Measurements from ENCODE around the gene FAM118A. TPM values are rescaled to one million over a fixed set of nuclear protein-coding genes. Genes with fewer than 3 reads are reported as not detected.
"Not testable (repeated sequence)": the region's sequence is repeated elsewhere in the genome, so short reads cannot be mapped to it uniquely, and the experiment has no call there.

The FAM118A gene
- total and polyA plus RNA-seq, 9 donors = 21.9 to 57.8 (median 30.0) TPM

DNA sequence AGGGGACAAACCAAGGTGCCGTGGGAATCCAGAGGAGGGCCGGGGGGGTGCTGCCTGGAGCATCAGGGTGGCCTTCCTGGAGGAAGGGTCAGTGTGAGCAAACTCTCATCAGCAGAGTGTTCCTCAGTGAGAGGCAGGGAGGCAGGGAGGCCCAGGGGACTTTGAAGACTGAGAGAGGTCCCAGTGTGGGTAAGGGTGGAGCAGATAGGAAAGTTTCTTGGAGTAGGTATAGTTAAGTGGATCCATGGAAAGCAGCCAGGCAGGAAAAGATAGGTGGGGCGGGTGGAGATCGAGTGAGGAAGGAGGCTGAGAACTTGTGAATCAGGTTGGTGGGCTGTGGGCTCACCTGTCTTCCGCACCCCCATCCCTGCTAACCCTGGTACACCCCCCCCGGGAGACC, 15.7 kb upstream of the FAM118A start:
- TF ChIP-seq EP300 (IDR thresholded peaks at IDR 0.05) = no peak
- no peak for TF ChIP-seq CTCF (IDR thresholded peaks at IDR 0.05)
- no peak for TF ChIP-seq POLR2A (IDR thresholded peaks at IDR 0.05)
- 61 to 67% (median 64%) methylated on average over 6 of the region's 6 CpGs for WGBS, 3 donors
- Histone ChIP-seq H3K9me3 (no peaks in the 10 kb centered on the region), H3K36me3 (no peaks in the 10 kb centered on the region), H3K4me3 (no peak overlapping the region), H3K4me1 (ENCODE audit: insufficient read depth) (no peaks in the 10 kb centered on the region), H3K27me3 (no peaks in the 10 kb centered on the region), H3K27ac (no peak overlapping the region)
- no peak for DNase-seq
- intact Hi-C loops (cut with DNase I) = no loop called here

DNA sequence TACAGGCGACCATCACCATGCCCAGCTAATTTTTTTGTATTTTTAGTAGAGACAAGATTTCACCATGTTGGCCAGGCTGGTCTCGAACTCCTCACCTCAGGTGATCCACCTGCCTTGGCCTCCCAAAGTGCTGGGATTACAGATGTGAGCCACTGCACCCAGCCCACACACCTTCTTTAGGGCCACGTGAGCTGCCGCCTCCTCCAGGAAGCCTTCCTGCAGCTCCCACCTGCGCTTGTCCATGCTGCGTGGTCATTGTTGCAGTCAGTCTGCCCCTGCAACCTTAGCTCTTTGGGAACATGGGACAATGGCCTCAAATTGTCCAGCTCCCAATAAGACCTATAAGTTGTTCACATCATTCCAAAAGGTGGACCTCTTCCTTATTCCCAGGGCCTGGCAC, 14.7 kb upstream of the FAM118A start:
- H3K4me3 ChIP-seq; H3K9me3 ChIP-seq; DNase-seq; H3K4me1 ChIP-seq (ENCODE audit: insufficient read depth); H3K27me3 ChIP-seq; H3K36me3 ChIP-seq; H3K27ac ChIP-seq; intact Hi-C loops (cut with DNase I): not testable (repeated sequence)
- WGBS, 3 donors = 90 to 97% (median 95%) methylated on average over 6 of the region's 6 CpGs

DNA sequence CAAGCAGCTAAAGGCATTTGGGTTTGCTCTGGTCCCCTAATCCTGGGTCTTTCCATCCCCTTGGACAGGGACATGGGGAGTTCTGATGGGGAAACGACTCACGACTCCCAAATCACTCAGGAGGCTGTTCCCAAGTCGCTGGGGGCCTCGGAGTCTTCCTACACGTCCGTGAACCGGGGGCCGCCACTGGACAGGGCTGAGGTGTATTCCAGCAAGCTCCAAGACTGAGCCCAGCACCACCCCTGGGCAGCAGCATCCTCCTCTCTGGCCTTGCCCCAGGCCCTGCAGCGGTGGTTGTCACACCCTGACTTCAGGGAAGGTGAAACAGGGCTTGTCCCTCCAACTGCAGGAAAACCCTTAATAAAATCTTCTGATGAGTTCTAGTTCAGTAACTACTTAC, 14.2 kb upstream of the FAM118A start:
- Histone ChIP-seq H3K36me3 (no peaks in the 10 kb centered on the region), H3K9me3 (no peaks in the 10 kb centered on the region), H3K4me1 (ENCODE audit: insufficient read depth) (no peaks in the 10 kb centered on the region), H3K27me3 (no peaks in the 10 kb centered on the region), H3K4me3 (no peak overlapping the region), H3K27ac (no peak overlapping the region)
- 70 to 79% (median 75%) methylated on average over 9 of the region's 9 CpGs for WGBS, 3 donors
- no peak for DNase-seq
- TF ChIP-seq CTCF (IDR thresholded peaks at IDR 0.05) (no peak), EP300 (IDR thresholded peaks at IDR 0.05) (no peak), POLR2A (IDR thresholded peaks at IDR 0.05) (no peak)
- intact Hi-C loops (cut with DNase I) = no loop called here

DNA sequence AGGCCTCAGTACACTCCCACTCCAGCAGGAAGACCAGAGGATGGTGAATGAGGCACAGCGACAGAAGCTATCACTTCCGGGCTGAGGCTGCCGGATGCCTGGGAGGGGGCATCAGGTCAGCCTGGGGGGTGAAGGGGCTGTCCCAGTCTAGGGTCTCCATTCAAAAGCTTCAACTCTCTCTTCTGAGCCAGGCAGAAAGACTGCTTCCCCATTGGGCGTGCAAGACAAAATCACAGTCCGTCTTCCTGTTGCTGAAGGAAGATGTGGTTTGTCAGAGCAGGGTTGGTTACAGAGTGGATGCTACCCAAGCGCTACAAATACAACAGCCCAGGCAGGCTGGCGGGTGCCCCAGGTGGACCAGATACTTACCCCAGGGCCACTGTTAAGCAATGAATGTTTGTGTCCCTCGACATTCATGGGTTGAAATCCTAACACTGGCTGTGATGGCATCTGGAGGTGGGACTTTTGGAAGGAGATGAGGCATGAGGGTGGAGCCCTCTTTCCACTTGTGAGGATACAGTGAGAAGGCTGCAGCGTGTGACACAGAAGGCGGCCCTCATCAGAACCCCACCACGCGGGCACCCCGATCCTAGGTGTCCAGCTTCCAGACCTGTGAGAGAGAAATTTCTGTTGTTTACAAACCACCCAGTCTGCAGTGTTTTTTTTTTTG, 13.0 kb upstream of the FAM118A start:
- no peak for DNase-seq
- H3K36me3 ChIP-seq = no peaks in the 10 kb centered on the region
- WGBS, 3 donors = 73 to 81% (median 73%) methylated on average over 13 of the region's 13 CpGs
- no peaks in the 10 kb centered on the region for H3K9me3 ChIP-seq
- intact Hi-C loops (cut with DNase I) = no loop called here
- TF ChIP-seq POLR2A (IDR thresholded peaks at IDR 0.05) (no peak), CTCF (IDR thresholded peaks at IDR 0.05) (no peak), EP300 (IDR thresholded peaks at IDR 0.05) (no peak)
- no peaks in the 10 kb centered on the region for H3K4me1 ChIP-seq (ENCODE audit: insufficient read depth)
- H3K27me3 ChIP-seq = no peaks in the 10 kb centered on the region
- no peak overlapping the region for H3K27ac ChIP-seq
- no peak overlapping the region for H3K4me3 ChIP-seq

DNA sequence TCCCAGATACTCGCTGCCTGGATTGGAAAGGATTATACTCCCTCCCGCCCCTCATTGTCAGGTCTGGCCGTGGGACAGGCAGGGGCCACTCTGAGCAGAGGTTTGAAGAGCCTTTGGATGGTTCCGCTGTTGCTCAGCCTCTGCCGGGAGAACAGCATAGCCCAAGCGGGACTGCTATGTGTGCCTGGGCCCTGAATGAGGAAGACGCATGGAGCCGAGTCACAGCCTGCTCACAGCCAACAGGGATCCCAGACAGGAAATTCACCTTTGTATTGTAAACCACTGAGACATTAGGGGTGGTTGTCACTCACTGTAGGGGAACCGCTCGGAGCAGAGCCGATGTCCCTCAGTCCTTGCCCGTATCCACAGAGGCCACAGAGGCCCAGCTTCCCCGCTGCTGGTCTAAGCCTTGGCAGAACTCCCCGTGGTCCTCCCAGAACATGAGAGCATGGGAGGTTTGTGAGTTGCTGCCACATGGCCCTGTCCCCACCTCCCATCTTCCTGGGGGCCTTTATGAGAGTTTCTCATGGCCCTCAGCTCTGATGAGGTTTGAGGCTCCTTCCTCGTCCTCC, 10.7 kb upstream of the FAM118A start:
- no peak overlapping the region for H3K27ac ChIP-seq
- intact Hi-C loops (cut with DNase I) = no loop called here
- no peak for DNase-seq
- no peak overlapping the region for H3K4me3 ChIP-seq
- no peaks in the 10 kb centered on the region for H3K4me1 ChIP-seq (ENCODE audit: insufficient read depth)
- WGBS, 3 donors = 73 to 81% (median 76%) methylated on average over 15 of the region's 15 CpGs
- H3K36me3 ChIP-seq = no peaks in the 10 kb centered on the region
- TF ChIP-seq EP300 (IDR thresholded peaks at IDR 0.05) (no peak), POLR2A (IDR thresholded peaks at IDR 0.05) (no peak), CTCF (IDR thresholded peaks at IDR 0.05) (no peak)
- no peaks in the 10 kb centered on the region for H3K27me3 ChIP-seq
- no peaks in the 10 kb centered on the region for H3K9me3 ChIP-seq
